Measurements from ENCODE around the gene DYNLL2. TPM values are rescaled to one million over a fixed set of nuclear protein-coding genes. Genes with fewer than 3 reads are reported as not detected.
A peak's percentile ranks its signal among the peaks of the same experiment; 100 is the strongest.

The DYNLL2 gene
- total and polyA plus RNA-seq, 9 of the 15 experiments (the other 6 are each of a cell fraction or from before 2014, with no cell fraction given): 1.8 to 24.5 (median 13.0) TPM

GRCh38 chr17:58083491-58084316 is 485 bp downstream of the DYNLL2 start (continued):
- TF ChIP-seq BHLHE40 (IDR thresholded peaks at IDR 0.05; ENCODE audit: low read length): no peak
- no peak for TF ChIP-seq KLF6 (CRISPR knock-in tag; IDR thresholded peaks at IDR 0.05; ENCODE audit: borderline replicate concordance)
- no peak for TF ChIP-seq SAFB2 (IDR thresholded peaks at IDR 0.05; ENCODE audit: borderline replicate concordance, low read depth, low read length, severe bottlenecking)
- TF ChIP-seq PURB (CRISPR knock-in tag; IDR thresholded peaks at IDR 0.05; ENCODE audit: low read depth): no peak
- no peak for TF ChIP-seq STAT5B (CRISPR knock-in tag; IDR thresholded peaks at IDR 0.05)
- TF ChIP-seq IRF9 (tag; IDR thresholded peaks at IDR 0.05): no peak
- TF ChIP-seq CBX8 (IDR thresholded peaks at IDR 0.05; ENCODE audit: borderline replicate concordance, extremely low read depth, low read depth, low read length, poor library complexity, severe bottlenecking): no peak
- no peak; the same call in 1 of the 2 replicates for TF ChIP-seq ESRRA (IDR thresholded peaks at IDR 0.05; ENCODE audit: borderline replicate concordance, low read depth)
- no peak for TF ChIP-seq ELF1 (tag; IDR thresholded peaks at IDR 0.05)
- TF ChIP-seq SAFB (IDR thresholded peaks at IDR 0.05; ENCODE audit: borderline replicate concordance, low read depth, low read length): no peak
- TF ChIP-seq MAFK (IDR thresholded peaks at IDR 0.05; ENCODE audit: low read length): no peak
- no peak for TF ChIP-seq BRF1 (IDR thresholded peaks at IDR 0.05; ENCODE audit: borderline replicate concordance, extremely low read depth, insufficient read length)
- TF ChIP-seq ZNF589 (CRISPR knock-in tag; IDR thresholded peaks at IDR 0.05; ENCODE audit: low read depth): no peak
- TF ChIP-seq GATAD2B (IDR thresholded peaks at IDR 0.05; ENCODE audit: borderline replicate concordance): 0 out of 2 replicates have a peak, but pooled peaks have one; percentile 53
- no peak for TF ChIP-seq ZNF232 (CRISPR knock-in tag; IDR thresholded peaks at IDR 0.05)
- no peak for TF ChIP-seq TFE3 (CRISPR knock-in tag; IDR thresholded peaks at IDR 0.05)
- TF ChIP-seq ETS2 (tag; IDR thresholded peaks at IDR 0.05; ENCODE audit: borderline replicate concordance, poor library complexity, severe bottlenecking): no peak
- TF ChIP-seq ARHGAP35 (IDR thresholded peaks at IDR 0.05; ENCODE audit: partially characterized antibody): no peak
- no peak for TF ChIP-seq ZEB2 (IDR thresholded peaks at IDR 0.05)
- TF ChIP-seq CEBPZ (IDR thresholded peaks at IDR 0.05; ENCODE audit: borderline replicate concordance, low read depth, low read length): no peak
- no peak for TF ChIP-seq TRIM28 (IDR thresholded peaks at IDR 0.05)
- TF ChIP-seq SLC30A9 (CRISPR knock-in tag; IDR thresholded peaks at IDR 0.05): no peak
